SKM-1 treated with dmso at 0.1 percent for 144 hours (cell line): ENCODE data around the gene SFT2D3.

ENCODE experiments used
- DNase-seq: peaks from one replicate; lab custom pipeline; 2025; ENCODE audit not compliant: unreplicated experiment; lab: John Stamatoyannopoulos, UW

The SFT2D3 gene

DNA sequence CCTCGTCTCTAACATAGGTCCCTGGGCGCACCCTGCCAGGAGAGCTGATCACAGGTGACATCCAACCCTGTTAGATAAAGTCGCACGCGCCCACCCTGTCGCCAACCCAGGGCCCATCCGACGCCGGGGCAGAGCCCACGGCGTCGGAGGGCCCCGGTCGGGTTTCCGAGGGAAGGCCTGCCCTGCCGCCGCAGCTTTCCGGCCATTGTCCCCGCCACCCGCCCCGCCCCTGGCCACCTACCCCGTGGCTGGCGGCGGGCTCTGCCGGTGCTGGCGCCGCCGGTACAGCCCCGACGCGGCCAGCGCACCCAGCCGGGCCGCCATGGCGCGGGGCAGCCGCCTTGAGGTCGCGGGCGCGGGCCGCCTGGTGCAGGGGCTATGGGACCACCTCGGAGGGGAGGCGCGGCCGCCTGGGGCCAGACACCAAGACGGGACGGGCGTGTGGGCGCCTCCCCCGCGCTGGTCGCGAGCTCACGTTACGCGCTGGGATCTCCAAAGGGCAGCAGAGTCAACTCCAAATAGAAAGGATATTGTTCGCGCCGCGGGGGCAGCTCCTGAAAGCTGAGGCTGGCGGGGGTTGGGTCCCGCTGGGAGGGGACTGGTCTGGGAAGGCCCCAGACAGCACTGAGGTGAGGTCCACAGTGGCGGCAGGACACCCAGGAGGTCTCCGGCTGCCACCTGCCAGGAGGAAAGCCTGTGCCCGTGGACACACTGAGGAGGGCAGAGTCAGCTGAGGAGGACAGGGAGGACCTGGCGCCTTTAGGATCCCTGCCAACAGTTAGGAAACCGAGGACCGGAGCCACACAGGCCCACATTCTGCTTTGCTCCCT, 37.0 kb upstream of the SFT2D3 start:
- DNase-seq: no peak

GRCh38 chr2:127664895-127665225, 36.4 kb upstream of the SFT2D3 start:
- no peak for DNase-seq

DNA sequence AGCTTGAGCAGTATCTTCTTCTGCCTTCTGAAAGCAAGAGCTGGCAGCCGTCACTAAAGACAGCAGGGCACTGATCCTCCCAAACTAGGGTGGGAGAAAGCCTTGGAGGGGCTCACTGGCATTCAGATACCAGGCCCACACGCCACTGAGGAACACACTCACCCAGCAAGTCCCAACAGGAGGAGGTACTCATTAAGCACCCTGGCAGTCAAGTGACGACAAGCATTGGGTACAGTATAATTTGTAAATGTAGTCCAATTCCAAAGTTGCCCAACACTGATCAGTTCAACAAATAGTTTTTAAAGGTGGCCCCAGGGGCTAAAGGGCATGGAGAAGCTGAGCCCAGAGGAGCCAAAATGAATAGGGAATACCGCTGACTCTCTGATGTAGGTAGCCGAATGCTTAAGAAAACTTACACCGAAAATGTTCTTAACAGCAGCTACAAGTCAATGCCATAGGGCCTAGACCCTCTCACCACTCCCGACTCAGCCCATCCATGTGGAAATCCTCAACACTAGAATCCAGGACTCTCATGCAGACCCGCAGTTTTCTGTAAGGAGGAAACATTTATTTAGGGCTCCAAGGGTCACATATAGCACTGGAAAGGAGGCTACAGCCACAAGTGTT, 35.9 kb upstream of the SFT2D3 start:
- no peak for DNase-seq

DNA sequence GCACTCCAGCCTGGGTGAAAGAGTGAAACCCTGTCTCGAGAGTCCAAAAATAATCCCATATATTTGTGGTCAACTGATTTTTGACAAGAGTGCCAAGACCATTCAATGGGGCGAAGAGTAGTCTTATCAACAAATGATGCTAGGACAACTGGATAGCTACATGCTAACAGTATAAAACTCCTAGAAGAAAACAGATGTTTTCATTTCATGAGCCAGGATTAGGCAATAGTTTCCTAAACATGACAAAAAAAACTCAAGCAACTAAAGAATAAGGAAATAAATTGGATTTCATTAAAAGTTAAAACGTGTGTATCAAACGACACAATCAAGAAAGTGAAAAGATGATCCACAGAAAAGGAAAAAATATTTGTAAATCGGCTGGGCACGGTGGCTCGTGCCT, 32.2 kb upstream of the SFT2D3 start:
- no peak for DNase-seq

- no peak for DNase-seq
These were observed 31.0 kb upstream of the SFT2D3 start for GRCh38 chr2:127670055-127670956.

DNA sequence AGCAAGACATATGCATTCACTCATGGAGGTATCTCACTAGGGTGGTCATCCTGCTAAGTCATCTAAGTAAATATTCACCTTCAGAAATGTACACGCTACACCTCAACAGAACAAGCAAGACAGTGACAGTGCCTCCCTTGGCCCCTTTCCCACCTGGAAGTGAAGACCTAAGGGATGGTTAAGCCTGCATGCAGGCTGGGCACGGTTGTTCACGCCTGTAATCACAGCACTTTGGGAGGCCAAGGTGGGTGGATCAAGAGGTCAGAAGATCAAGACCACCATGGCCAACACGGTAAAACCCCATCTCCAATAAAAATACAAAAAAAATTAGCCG, 30.4 kb upstream of the SFT2D3 start:
- DNase-seq: no peak

GRCh38 chr2:127671557-127672302, 29.6 kb upstream of the SFT2D3 start:
- DNase-seq: no peak

DNA sequence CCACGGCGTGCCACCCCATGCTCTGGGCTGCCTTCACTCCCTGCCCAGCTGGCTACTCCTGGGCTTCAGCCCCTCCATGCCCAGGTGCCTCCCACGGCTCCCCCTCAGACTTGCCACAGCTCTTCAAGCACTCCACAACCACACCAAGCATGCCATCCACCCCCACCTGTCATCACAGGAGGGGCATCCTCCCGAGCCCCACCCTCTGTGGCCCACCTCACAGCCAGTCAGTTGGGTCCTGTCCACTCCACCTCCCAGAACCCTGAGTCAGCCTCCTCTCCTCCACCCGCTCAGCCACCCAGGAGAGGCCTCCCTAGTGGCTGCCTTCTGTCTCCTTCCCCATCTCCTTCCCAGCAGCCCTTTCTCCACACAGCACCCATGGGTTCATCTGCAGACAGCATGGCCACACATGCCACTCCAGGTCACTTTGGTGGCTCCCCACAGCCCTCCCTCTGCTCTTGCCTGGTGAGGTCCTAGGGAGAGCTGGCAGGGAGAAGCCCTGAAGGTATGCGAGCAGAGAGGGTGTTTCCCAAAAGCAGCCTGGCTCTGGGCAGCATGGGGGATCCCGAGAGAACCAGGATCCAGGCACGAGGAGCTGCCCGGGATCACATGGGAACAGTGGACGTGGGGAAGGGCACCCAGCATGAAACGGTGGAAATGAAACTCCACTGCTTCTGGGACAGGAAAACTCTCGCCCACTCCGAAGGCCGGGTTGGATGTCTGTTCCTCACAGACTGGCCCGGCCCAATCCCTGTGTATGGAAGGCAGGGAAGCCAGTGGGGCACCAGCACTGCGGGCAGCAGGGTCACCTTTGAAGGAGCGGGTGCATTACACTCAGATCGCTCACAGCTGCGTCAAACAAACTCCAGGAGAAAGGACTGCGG, 28.7 kb upstream of the SFT2D3 start:
- no peak for DNase-seq

GRCh38 chr2:127673291-127674069, 27.8 kb upstream of the SFT2D3 start:
- no peak for DNase-seq

- DNase-seq: no peak
These were observed 26.8 kb upstream of the SFT2D3 start for GRCh38 chr2:127674241-127675209.

- no peak for DNase-seq
These were observed 25.7 kb upstream of the SFT2D3 start, which contains the start of gene LIMS2 for GRCh38 chr2:127675331-127676261. TSS of gene LIMS2 (minus strand) at chr2:127675530. CDS start at chr2:127675024, 506 bp downstream.

- no peak for DNase-seq
These were observed 24.4 kb upstream of the SFT2D3 start for GRCh38 chr2:127676906-127677305.

- no peak for DNase-seq
These were observed 22.8 kb upstream of the SFT2D3 start for GRCh38 chr2:127678531-127678930.

- no peak for DNase-seq
These were observed 22.3 kb upstream of the SFT2D3 start for GRCh38 chr2:127678991-127679390.

DNA sequence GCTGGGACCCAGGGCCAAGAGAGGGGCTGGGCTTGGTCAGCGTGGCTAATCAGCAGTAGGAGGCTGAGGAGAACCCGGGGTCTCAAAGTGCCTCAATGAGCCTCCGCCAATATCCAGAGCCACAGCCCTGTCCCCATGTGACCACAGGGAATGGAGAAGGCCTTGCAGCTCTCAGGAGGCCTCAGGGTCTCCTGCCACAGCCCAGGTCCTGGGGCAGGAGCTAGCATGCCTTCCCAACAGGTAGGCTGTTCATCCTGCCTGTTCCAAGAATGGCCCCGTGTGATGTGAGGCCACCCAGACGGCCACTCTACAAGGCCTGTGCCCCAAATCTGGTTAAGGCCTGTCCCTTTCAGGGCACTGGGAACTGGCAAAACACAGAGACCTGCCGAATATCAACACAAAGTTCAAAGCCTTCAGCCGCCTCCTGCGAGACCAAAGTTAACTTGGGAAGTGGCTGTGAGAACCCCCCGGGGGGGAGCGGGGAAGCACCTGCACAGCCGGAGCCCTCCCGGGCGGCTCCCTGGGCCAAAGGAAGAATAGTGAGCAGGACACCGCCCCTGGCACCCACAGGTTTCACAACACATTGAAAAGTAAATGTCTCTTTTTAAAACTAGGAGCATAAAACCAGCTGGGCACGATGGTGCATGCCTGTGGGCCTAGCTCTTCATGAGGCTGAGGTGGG, 21.5 kb upstream of the SFT2D3 start:
- DNase-seq: no peak

DNA sequence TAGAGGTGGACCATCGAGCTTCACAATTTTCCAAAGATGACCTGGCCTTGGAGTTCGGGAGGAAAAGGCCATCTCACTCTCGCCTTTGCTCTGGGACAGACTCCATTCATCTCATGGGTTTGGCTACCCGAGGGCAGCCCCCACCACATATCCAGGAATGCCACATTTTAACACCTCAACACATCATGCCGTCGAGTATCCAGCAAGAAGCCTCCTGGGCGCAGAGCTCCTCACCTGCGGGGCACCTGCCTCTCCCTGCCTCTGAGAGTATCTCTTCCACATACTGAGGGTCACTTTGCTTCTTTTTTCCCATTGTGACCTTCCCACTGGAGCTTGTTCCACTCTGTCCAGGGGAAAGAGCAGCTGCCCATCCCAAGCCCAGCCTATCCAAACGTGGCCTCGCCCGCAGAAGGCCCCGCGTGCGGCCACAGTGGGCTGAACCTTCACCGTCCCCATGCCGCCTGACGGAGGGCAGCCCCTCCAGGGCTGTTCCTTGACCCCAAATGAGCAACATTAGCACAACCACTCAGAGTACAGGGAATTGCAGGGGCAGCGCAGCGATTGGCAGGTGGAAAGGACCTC, 20.5 kb upstream of the SFT2D3 start:
- no peak for DNase-seq
